Astrocyte (in vitro differentiated cells and primary cell): ENCODE results near the gene TNPO3.

ENCODE experiments used
- EZH2 ChIP-seq: IDR thresholded peaks from 2 replicates; pipeline ENCODE4 v1.6.1; 2012; ENCODE audit warnings: mild to moderate bottlenecking, low read length, inconsistent platforms; ENCODE audit not compliant: insufficient read depth
- TF ChIP-seq, protein P1 (sequence below): IDR thresholded peaks from 2 replicates; pipeline ENCODE4 v1.5.1; 2011; ENCODE audit warnings: low read depth, mild to moderate bottlenecking, inconsistent platforms, low read length, moderate library complexity; ENCODE audit not compliant: insufficient read depth

DNA sequence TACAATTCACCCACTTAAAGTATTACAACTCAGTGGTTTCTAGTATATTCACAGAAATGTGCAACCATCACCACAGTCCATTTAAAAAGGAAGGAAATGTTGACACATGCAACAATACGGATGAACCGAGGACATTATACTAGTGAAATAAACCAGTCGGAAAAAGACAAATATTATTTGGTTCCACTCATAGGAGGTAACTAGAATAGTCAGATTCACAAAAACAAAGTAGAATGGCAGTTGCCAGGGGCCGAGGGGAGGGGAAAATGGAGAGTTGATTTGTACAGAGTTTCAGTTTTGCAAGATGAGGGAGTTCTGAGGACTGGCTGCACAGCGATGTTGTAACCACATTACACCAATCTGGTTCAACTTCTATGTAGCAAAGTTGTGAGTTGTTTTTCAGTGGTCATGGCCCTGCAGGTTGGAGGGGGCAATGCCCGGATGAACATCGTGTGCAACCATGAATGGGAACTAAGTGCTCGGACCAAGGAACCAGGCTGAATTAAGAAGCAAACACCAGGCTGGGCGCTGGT, 17.6 kb upstream of the TNPO3 start:
- TF ChIP-seq, protein P1, sequence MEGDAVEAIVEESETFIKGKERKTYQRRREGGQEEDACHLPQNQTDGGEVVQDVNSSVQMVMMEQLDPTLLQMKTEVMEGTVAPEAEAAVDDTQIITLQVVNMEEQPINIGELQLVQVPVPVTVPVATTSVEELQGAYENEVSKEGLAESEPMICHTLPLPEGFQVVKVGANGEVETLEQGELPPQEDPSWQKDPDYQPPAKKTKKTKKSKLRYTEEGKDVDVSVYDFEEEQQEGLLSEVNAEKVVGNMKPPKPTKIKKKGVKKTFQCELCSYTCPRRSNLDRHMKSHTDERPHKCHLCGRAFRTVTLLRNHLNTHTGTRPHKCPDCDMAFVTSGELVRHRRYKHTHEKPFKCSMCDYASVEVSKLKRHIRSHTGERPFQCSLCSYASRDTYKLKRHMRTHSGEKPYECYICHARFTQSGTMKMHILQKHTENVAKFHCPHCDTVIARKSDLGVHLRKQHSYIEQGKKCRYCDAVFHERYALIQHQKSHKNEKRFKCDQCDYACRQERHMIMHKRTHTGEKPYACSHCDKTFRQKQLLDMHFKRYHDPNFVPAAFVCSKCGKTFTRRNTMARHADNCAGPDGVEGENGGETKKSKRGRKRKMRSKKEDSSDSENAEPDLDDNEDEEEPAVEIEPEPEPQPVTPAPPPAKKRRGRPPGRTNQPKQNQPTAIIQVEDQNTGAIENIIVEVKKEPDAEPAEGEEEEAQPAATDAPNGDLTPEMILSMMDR, result no peak
- TF ChIP-seq EZH2, result no peak
